Cardiac muscle cell (in vitro differentiated cells and primary cell): ENCODE data around the gene PROC. TPM values are rescaled to one million over a fixed set of nuclear protein-coding genes. Genes with fewer than 3 reads are reported as not detected.

Experiments used
- DNase-seq, 2 donors: peaks; one replicate each; pipeline versions ENCODE4 v3.0.0 to v3.0.0-alpha.2; 2010 to 2017; ENCODE audit warnings: low read depth in 1 of 2, low spot score in 1 of 2
- H3K27ac ChIP-seq: fragments of 200-600 bp; sonication (generic); 2 replicates; pipeline ENCODE4 v1.5.1; 2016
- H3K27me3 ChIP-seq: fragments of 200-600 bp; sonication (generic); 2 replicates; pipeline ENCODE4 v1.6.0; 2016; ENCODE audit warnings: control low read depth
- H3K36me3 ChIP-seq: fragments of 200-600 bp; sonication (generic); 2 replicates; pipeline ENCODE4 v1.5.1; 2016; ENCODE audit warnings: control low read depth
- H3K4me1 ChIP-seq: fragments of 200-600 bp; sonication (generic); 2 replicates; pipeline ENCODE4 v1.8.1; 2017; ENCODE audit warnings: low read depth, mild to moderate bottlenecking, mixed run types
- H3K4me3 ChIP-seq: fragments of 200-600 bp; sonication (generic); 2 replicates; pipeline ENCODE4 v1.5.1; 2016; ENCODE audit warnings: mild to moderate bottlenecking
- H3K9me3 ChIP-seq: fragments of 200-600 bp; sonication (generic); 2 replicates; pipeline ENCODE4 v1.5.1; 2017; ENCODE audit warnings: low read depth, mild to moderate bottlenecking, control low read depth
- polyA plus RNA-seq: library from polyadenylated mRNA; unstranded; fragments of >200 nt; fragmentation: Nextera tagmentation; extraction: Ambion mirVana; gene quantifications from 2 replicates; pipeline ENCODE4 v1.2.1, GENCODE V29; 2016
- total RNA-seq: library from RNA; depleted of rRNA; stranded (reverse); fragments of >200 nt; gene quantifications from 2 replicates; pipeline ENCODE4 v1.2.3, GENCODE V29; 2016
- TF ChIP-seq, protein P1 (sequence below): IDR thresholded peaks from 2 replicates; pipeline ENCODE4 v1.5.1; 2012; ENCODE audit warnings: low read depth, mild to moderate bottlenecking, low read length

PROC gene
- total and polyA plus RNA-seq, 2 experiments from 2014 or later = not detected

DNA sequence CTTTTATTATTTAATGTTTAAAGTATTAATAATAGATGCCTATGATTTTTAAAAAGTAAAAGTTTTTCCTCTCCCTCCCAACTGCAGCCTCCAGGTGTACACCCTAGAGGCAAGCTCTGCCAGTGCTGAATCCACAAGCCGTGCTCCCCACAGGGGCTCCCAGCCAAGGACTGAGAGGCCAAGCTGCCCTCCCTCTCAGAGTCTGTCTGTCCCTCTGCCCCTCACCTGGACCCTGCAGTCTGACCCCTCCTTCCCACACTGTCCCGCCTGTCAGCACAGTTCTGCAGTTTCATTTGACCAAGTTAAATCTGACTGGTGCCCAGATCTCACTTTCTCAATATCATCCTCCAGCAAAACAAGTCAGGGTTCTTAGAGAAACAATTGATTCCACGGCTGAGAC is 14.8 kb upstream of the PROC start:
- Histone ChIP-seq H3K4me1 (no peaks in the 10 kb centered on the region), H3K27me3 (no peaks in the 10 kb centered on the region), H3K9me3 (no peaks in the 10 kb centered on the region), H3K4me3 (no peak overlapping the region), H3K36me3 (no peaks in the 10 kb centered on the region), H3K27ac (no peak overlapping the region)
- DNase-seq = no peak
- TF ChIP-seq, protein P1, sequence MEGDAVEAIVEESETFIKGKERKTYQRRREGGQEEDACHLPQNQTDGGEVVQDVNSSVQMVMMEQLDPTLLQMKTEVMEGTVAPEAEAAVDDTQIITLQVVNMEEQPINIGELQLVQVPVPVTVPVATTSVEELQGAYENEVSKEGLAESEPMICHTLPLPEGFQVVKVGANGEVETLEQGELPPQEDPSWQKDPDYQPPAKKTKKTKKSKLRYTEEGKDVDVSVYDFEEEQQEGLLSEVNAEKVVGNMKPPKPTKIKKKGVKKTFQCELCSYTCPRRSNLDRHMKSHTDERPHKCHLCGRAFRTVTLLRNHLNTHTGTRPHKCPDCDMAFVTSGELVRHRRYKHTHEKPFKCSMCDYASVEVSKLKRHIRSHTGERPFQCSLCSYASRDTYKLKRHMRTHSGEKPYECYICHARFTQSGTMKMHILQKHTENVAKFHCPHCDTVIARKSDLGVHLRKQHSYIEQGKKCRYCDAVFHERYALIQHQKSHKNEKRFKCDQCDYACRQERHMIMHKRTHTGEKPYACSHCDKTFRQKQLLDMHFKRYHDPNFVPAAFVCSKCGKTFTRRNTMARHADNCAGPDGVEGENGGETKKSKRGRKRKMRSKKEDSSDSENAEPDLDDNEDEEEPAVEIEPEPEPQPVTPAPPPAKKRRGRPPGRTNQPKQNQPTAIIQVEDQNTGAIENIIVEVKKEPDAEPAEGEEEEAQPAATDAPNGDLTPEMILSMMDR = no peak

DNA sequence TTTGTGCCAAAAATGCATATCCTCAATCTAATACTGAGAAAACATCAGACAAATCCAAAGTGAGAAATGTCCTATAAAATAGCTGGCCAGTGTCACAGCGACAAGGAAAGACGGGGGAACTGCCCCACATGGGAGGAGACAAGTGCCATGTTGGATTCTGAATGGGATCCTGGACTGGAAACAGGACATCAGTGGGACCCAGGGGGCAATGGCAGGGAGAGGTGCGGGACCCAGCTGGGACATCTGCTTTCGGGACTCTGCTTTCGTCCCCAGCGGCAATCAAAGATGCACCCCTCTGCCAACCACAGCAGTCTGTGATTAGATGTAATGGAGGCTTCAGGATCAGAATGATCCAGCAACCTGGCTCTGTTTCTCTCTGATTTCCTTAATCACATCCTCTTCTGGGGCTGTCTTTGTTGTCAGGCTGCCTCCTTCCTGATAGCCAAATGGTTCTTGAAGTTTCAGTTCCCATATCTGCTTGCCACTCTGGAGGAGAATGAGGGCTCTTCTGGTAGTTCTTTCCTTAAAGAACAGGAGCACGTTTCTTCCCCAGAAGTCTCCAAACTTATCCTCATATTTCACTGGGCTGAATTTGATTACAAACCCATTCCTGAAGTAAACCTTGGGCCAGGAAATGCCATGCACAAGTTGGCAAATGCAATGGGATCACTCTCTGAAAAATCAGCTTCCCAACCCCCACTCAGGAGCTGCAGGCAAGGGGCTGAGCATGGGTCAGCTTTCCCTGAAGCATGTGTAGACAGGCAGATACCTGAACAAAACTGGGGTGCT is 13.6 kb upstream of the PROC start:
- Histone ChIP-seq H3K4me3 (no peak overlapping the region), H3K4me1 (no peaks in the 10 kb centered on the region), H3K27ac (no peak overlapping the region), H3K9me3 (no peaks in the 10 kb centered on the region), H3K36me3 (no peaks in the 10 kb centered on the region), H3K27me3 (no peaks in the 10 kb centered on the region)
- DNase-seq = no peak
- TF ChIP-seq, protein P1 = no peak

DNA sequence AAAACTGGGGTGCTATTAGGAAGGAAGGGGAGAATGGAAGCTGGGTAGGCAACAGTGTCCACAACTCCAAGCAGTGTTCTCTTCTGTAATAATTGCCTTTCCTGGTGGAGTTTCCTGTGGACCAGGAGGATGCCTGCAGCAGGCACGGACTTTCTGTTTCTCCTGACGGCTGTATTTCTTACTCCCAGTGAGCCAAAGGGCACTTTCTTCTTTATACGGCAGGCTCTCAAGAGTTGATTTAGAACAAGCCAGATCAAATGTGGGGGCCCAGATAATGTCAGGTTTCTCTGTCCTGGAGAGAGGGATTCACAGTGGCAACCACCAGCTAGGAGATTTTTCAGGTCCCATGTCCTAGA is 13.0 kb upstream of the PROC start:
- no peak for DNase-seq
- H3K27ac ChIP-seq = no peak overlapping the region
- TF ChIP-seq, protein P1 = no peak
- no peak overlapping the region for H3K4me3 ChIP-seq
- H3K36me3 ChIP-seq = no peaks in the 10 kb centered on the region
- no peaks in the 10 kb centered on the region for H3K4me1 ChIP-seq
- H3K9me3 ChIP-seq = no peaks in the 10 kb centered on the region
- no peaks in the 10 kb centered on the region for H3K27me3 ChIP-seq

DNA sequence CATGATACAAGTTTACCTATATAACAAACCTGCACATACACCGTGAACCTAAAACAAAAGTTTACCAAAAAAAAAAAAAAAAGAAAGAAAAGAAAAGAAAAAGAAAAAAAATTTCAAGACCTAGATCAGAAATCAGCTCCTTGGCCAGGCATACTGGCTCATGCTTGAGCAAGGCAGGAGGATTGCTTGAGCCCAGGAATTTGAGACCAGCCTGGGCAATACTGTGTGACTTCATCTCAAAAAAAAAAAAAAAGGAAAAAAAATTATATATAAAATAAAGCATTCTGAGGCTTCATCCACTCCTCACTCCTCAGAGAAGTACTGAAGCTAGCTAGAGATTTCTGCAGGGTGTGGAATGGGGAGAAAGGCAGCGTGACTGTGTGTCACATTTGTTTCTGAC is 11.8 kb upstream of the PROC start:
- H3K27me3 ChIP-seq = no peaks in the 10 kb centered on the region
- no peak for DNase-seq
- H3K27ac ChIP-seq = no peak overlapping the region
- H3K36me3 ChIP-seq = no peaks in the 10 kb centered on the region
- TF ChIP-seq, protein P1 = no peak
- H3K9me3 ChIP-seq = no peaks in the 10 kb centered on the region
- H3K4me1 ChIP-seq = no peaks in the 10 kb centered on the region
- no peak overlapping the region for H3K4me3 ChIP-seq

DNA sequence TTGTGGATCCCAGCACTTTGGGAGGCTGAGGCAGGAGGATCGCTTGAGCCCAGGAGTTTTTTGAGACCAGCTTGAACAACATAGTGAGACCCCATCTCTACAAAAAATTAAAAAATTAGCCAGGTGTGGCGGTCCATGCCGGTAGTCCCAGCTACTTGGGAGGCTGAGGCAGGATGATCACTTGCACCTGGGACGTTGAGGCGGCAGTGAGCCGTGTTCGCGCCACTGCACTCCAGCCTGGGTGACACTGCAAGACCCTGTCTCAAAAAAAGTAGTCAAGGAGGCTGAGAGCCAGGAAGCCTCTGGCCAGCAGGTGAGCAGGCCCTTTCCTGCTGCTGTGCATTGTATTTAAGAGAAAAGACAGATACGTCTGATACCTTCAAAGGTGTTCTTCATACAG is 11.1 kb upstream of the PROC start:
- Histone ChIP-seq H3K4me3 (no peak overlapping the region), H3K27me3 (no peaks in the 10 kb centered on the region), H3K4me1 (no peaks in the 10 kb centered on the region), H3K9me3 (no peaks in the 10 kb centered on the region), H3K36me3 (no peaks in the 10 kb centered on the region), H3K27ac (no peak overlapping the region)
- no peak for DNase-seq
- TF ChIP-seq, protein P1 = no peak
